Astrocyte (in vitro differentiated cells and primary cell): Measurements from ENCODE around the gene SLC38A3. TPM values are rescaled to one million over a fixed set of nuclear protein-coding genes. Genes with fewer than 3 reads are reported as not detected.
"Not testable (repeated sequence)": the region's sequence is repeated elsewhere in the genome, so short reads cannot be mapped to it uniquely, and the experiment has no call there.

Experiments
- DNase-seq: peaks from one replicate; pipeline ENCODE4 v3.0.0-alpha.2; 2010; ENCODE audit warnings: low read depth
- FAIRE-seq: peaks from 2 replicates; lab custom pipeline; 2011; peaks lifted over from hg19 to GRCh38; lab: Jason Lieb, UNC
- H2AFZ ChIP-seq: 2 replicates; pipeline ENCODE4 v1.6.0; 2012; ENCODE audit warnings: low read depth, low read length, inconsistent platforms
- H3K27ac ChIP-seq: 2 replicates; pipeline ENCODE4 v1.5.1; 2011; ENCODE audit warnings: low read depth, low read length, inconsistent platforms
- H3K27me3 ChIP-seq: 2 replicates; pipeline ENCODE4 v1.6.0; 2011; ENCODE audit warnings: low read length, inconsistent platforms; ENCODE audit not compliant: insufficient read depth
- H3K36me3 ChIP-seq: 2 replicates; pipeline ENCODE4 v1.5.1; 2011; ENCODE audit warnings: low read length, inconsistent platforms; ENCODE audit not compliant: insufficient read depth
- H3K4me1 ChIP-seq: 2 replicates; pipeline ENCODE4 v1.5.1; 2011; ENCODE audit warnings: low read length, inconsistent platforms; ENCODE audit not compliant: insufficient read depth
- H3K4me2 ChIP-seq: 2 replicates; pipeline ENCODE4 v1.6.0; 2012; ENCODE audit warnings: low read length, inconsistent platforms
- H3K4me3 ChIP-seq: 2 replicates; pipeline ENCODE4 v1.5.1; 2011; ENCODE audit warnings: low read depth, mild to moderate bottlenecking, low read length, inconsistent platforms; ENCODE audit not compliant: insufficient read depth
- H3K79me2 ChIP-seq: 2 replicates; pipeline ENCODE4 v1.6.0; 2012; ENCODE audit warnings: mild to moderate bottlenecking, low read length, inconsistent platforms; ENCODE audit not compliant: insufficient read depth
- H3K9ac ChIP-seq: 2 replicates; pipeline ENCODE4 v1.6.0; 2012; ENCODE audit warnings: mild to moderate bottlenecking, low read length, inconsistent platforms
- H3K9me3 ChIP-seq: 2 replicates; pipeline ENCODE4 v1.5.1; 2012; ENCODE audit warnings: low read depth, mild to moderate bottlenecking, low read length, inconsistent platforms; ENCODE audit not compliant: insufficient read depth
- H4K20me1 ChIP-seq: 2 replicates; pipeline ENCODE4 v1.6.0; 2012; ENCODE audit warnings: low read length, inconsistent platforms; ENCODE audit not compliant: insufficient read depth
- H3K27ac Mint-ChIP-seq: one replicate; pipeline ENCODE4 v1.8.0; 2021; ENCODE audit warnings: mild to moderate bottlenecking, mixed read lengths; ENCODE audit not compliant: unreplicated experiment
- H3K27me3 Mint-ChIP-seq: one replicate; pipeline ENCODE4 v1.8.0; 2021; ENCODE audit warnings: low read depth, mixed read lengths; ENCODE audit not compliant: unreplicated experiment
- H3K36me3 Mint-ChIP-seq: one replicate; pipeline ENCODE4 v1.8.0; 2021; ENCODE audit warnings: low read depth, mixed read lengths; ENCODE audit not compliant: unreplicated experiment
- H3K4me1 Mint-ChIP-seq: one replicate; pipeline ENCODE4 v1.8.0; 2021; ENCODE audit warnings: low read depth, mixed read lengths; ENCODE audit not compliant: unreplicated experiment
- H3K4me3 Mint-ChIP-seq: one replicate; pipeline ENCODE4 v1.8.0; 2021; ENCODE audit warnings: mild to moderate bottlenecking, moderate library complexity, mixed read lengths; ENCODE audit not compliant: unreplicated experiment
- H3K9me3 Mint-ChIP-seq: one replicate; pipeline ENCODE4 v1.8.0; 2021; ENCODE audit warnings: mild to moderate bottlenecking, mixed read lengths; ENCODE audit not compliant: unreplicated experiment
- EZH2 ChIP-seq: IDR thresholded peaks from 2 replicates; pipeline ENCODE4 v1.6.1; 2012; ENCODE audit warnings: mild to moderate bottlenecking, low read length, inconsistent platforms; ENCODE audit not compliant: insufficient read depth
- total RNA-seq: library from RNA; stranded (reverse); gene quantifications from 2 replicates; pipeline ENCODE4 v1.2.1, GENCODE V29; 2021
- TF ChIP-seq, protein P1 (sequence below): IDR thresholded peaks from 2 replicates; pipeline ENCODE4 v1.5.1; 2011; ENCODE audit warnings: low read depth, mild to moderate bottlenecking, inconsistent platforms, low read length, moderate library complexity; ENCODE audit not compliant: insufficient read depth

The SLC38A3 gene
- total RNA-seq, 1 donor from 2014 or later = 0.68 TPM

DNA sequence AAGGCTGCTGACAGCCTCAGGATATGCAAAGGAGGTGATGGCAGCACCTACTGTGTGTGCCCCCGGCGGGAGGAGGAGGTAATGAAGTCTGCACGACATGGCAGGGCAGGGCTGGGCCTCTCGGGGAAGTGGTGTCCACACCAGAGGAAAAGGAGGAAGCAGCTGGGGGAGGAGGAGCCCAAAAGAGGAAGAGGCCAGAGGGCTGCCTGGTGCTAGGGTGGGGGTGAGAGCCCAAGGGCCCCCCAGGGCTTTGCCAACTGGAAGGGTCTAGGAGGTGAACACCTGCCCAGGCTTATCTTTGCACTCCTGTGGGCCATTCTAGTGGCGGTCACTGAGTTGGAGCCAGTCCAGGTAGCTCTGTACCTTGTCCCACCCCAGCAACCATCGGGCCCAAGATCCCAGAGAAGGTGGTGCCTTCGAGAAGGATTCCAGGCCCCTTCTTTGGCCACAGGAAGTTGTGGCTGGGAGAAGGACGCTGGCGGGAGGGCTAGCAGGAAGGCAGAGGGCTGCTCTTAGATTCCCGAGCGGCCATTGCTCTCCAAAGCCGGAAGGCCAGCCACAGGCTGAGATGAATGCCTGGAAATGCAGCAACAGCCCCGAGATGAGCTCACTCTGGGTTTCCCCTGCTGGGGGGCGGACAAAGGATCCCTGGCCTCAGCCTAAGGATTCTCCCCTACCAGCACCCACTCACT is 37.9 kb downstream of the SLC38A3 start:
- peaks cover 74% of the 10 kb centered on the region for H4K20me1 ChIP-seq
- peaks cover 3% of the 10 kb centered on the region for H3K36me3 ChIP-seq
- Mint-ChIP-seq H3K36me3 (peaks cover 7% of the 10 kb centered on the region), H3K4me3 (peak overlapping the region; percentile 24), H3K4me1 (peaks cover 51% of the 10 kb centered on the region), H3K9me3 (no peaks in the 10 kb centered on the region), H3K27me3 (no peaks in the 10 kb centered on the region), H3K27ac (peak overlapping the region; percentile 12)
- H3K27me3 ChIP-seq = no peaks in the 10 kb centered on the region
- DNase-seq = peak; percentile 58
- TF ChIP-seq, protein P1, sequence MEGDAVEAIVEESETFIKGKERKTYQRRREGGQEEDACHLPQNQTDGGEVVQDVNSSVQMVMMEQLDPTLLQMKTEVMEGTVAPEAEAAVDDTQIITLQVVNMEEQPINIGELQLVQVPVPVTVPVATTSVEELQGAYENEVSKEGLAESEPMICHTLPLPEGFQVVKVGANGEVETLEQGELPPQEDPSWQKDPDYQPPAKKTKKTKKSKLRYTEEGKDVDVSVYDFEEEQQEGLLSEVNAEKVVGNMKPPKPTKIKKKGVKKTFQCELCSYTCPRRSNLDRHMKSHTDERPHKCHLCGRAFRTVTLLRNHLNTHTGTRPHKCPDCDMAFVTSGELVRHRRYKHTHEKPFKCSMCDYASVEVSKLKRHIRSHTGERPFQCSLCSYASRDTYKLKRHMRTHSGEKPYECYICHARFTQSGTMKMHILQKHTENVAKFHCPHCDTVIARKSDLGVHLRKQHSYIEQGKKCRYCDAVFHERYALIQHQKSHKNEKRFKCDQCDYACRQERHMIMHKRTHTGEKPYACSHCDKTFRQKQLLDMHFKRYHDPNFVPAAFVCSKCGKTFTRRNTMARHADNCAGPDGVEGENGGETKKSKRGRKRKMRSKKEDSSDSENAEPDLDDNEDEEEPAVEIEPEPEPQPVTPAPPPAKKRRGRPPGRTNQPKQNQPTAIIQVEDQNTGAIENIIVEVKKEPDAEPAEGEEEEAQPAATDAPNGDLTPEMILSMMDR = no peak
- TF ChIP-seq EZH2 = no peak
- no peak overlapping the region for H3K4me3 ChIP-seq
- no peaks in the 10 kb centered on the region for H3K9me3 ChIP-seq
- peak overlapping the region; percentile 79 for H3K27ac ChIP-seq
- H2AFZ ChIP-seq = no peak overlapping the region
- H3K4me2 ChIP-seq = peak overlapping the region; percentile 68
- H3K79me2 ChIP-seq = peaks cover 93% of the 10 kb centered on the region
- peak overlapping the region; percentile 64 for H3K9ac ChIP-seq
- peaks cover 77% of the 10 kb centered on the region for H3K4me1 ChIP-seq
- no peak for FAIRE-seq

DNA sequence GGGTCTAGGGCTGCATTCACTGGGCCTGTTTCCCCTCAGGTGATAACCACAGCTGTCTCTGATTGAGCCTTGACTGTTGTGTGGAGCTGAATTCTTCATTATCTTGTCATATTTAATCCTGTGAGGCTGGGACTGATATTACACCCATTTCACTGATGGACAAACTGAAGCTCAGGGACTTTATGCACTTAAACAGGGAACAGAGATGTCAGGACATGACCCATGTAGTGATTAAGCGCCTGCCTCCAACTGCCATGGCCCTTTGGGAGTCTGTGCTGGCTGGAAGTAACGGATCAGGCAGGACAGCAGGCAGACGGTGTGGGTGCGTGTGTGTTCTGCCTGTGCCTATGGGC is 38.4 kb downstream of the SLC38A3 start:
- peaks cover 7% of the 10 kb centered on the region for H3K36me3 Mint-ChIP-seq
- Histone ChIP-seq H3K27ac (peak overlapping the region; percentile 79), H3K79me2 (peaks cover 93% of the 10 kb centered on the region), H3K4me3 (no peak overlapping the region), H2AFZ (no peak overlapping the region), H3K36me3 (peaks cover 3% of the 10 kb centered on the region), H3K9ac (peak overlapping the region; percentile 64), H3K4me1 (peaks cover 77% of the 10 kb centered on the region), H3K27me3 (no peaks in the 10 kb centered on the region), H4K20me1 (peaks cover 74% of the 10 kb centered on the region), H3K4me2 (peak overlapping the region; percentile 68), H3K9me3 (no peaks in the 10 kb centered on the region)
- H3K9me3 Mint-ChIP-seq = no peaks in the 10 kb centered on the region
- H3K4me1 Mint-ChIP-seq = peaks cover 56% of the 10 kb centered on the region
- H3K27ac Mint-ChIP-seq = peak overlapping the region; percentile 81
- no peaks in the 10 kb centered on the region for H3K27me3 Mint-ChIP-seq
- TF ChIP-seq, protein P1 = no peak
- no peak for TF ChIP-seq EZH2
- DNase-seq (no peak), FAIRE-seq (no peak)
- H3K4me3 Mint-ChIP-seq = peak overlapping the region; percentile 67

DNA sequence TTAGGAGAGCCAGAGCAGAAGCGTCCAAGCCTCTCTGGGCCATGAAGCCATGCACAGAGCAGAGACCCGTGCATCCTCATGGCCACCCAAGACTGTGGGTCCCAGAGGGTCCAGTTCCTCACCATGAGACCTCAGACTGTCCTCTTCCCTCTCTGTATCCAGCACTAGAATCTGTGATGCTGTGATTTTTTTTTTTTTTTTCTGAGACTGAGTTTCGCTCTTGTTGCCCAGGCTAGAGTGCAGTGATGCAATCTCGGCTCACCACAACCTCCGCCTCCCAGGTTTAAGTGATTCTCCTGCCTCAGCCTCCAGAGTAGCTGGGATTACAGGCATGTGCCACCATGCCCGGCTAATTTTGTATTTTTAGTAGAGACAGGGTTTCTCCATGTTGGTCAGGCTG is 39.7 kb downstream of the SLC38A3 start:
- peaks cover 74% of the 10 kb centered on the region for H4K20me1 ChIP-seq

More for the DNA sequence above, 39.7 kb downstream of the SLC38A3 start:
- Histone ChIP-seq H3K79me2 (peaks cover 93% of the 10 kb centered on the region), H3K4me1 (peaks cover 77% of the 10 kb centered on the region)
- H3K27me3 ChIP-seq, H3K4me3 ChIP-seq, FAIRE-seq, H3K36me3 Mint-ChIP-seq, H3K9ac ChIP-seq, H2AFZ ChIP-seq, H3K27ac ChIP-seq, DNase-seq, H3K9me3 ChIP-seq, H3K27me3 Mint-ChIP-seq, H3K4me2 ChIP-seq, H3K9me3 Mint-ChIP-seq, H3K36me3 ChIP-seq: not testable (repeated sequence)
- Mint-ChIP-seq H3K4me1 (peaks cover 56% of the 10 kb centered on the region), H3K27ac (peak overlapping the region; percentile 99), H3K4me3 (peak overlapping the region; percentile 54)
